HG03460 (cell line): ENCODE results near the gene CTDP1.

Experiments
- ATAC-seq: cut with Tn5 transposase; IDR thresholded peaks from one replicate; pipeline ENCODE4 v1.9.1; 2021; ENCODE audit not compliant: unreplicated experiment

The CTDP1 gene

DNA sequence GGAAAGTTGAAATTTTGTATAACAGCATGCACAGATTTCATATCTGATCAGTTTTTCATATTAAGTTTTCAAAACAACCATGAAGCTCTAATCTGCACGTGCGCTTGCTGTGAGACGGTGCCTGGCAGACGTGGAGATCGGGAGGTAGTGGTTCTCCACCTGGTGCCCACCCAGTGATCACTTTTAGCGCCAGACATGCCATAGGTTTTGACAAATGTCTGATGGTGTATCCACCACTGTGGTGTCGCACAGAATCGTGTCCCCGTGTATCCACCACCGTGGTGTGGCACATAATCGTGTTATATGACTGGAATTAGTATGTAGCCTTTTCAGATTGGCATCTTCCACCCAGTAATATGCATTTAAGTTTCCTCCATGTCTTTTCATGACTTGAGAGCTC lies 77.2 kb downstream of the CTDP1 start:
- no peak for ATAC-seq

DNA sequence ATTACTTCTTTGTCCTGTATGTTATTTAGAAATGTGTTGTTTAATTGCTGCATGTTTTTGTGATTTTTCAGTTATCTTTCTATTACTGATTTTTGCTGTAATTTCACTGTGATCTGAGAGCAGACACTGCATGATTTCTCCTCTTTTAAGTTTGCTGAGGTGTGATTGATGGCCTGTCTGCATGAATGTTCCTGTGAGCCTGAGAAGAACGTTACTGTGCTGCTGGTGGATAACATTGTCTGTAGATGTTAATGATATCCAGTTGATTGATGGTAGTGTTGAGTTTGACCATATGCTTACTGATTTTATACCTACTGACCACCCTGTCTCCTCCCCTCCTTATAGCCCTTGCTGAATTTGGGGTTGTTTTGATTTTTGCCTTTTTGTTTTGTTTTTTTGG lies 80.7 kb downstream of the CTDP1 start:
- no peak for ATAC-seq

DNA sequence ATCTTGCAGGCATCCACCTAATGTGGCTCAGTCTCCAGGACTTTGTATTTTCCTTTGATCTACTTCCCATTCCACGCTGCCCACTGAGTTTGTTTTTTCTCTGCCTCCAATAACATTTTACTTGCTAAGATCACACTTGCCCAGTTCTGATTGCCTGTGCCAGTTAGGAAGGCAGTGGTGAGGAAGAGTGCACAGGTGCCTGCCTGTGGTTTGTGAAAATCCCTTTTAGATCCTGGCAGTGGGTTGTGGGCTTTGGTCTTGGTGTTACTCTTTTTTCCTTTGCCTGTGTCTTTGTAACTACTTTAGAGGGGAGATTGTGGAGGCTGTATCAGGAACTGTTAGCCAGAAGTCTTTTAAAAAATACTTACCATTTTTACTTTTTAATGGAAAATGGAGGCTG lies 81.3 kb downstream of the CTDP1 start:
- no peak for ATAC-seq

DNA sequence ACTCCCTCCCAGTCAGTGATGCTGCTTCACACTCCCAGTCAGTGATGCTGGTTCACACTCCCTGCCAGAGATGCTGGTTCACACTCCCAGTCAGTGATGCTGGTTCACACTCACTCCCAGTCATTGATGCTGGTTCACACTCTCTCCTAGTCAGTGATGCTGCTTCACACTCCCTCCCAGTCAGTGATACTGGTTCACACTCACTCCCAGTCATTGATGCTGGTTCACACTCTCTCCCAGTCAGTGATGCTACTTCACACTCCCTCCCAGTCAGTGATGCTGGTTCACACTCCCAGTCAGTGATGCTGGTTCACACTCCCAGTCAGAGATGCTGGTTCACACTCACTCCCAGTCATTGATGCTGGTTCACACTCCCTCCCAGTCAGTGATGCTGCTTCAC lies 83.8 kb downstream of the CTDP1 start:
- ATAC-seq = no peak

DNA sequence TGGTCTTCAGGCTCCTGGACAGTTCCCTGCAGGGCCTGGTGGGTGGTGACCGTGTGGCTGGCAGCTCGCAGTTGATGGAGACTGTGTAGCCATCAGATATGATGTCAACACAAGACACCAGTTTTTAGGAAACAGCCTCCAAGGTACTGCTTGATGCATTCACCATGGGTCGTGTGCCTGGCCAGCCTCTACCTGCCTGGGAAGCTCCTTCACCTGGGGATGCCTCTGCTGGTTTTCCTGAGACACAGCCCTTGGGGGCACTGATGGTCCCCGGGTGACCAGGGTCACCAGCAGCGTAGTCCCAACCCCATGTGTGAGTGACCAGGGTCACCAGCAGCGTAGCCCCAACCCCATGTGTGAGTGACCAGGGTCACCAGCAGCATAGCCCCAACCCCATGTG lies 84.5 kb downstream of the CTDP1 start:
- no peak for ATAC-seq

DNA sequence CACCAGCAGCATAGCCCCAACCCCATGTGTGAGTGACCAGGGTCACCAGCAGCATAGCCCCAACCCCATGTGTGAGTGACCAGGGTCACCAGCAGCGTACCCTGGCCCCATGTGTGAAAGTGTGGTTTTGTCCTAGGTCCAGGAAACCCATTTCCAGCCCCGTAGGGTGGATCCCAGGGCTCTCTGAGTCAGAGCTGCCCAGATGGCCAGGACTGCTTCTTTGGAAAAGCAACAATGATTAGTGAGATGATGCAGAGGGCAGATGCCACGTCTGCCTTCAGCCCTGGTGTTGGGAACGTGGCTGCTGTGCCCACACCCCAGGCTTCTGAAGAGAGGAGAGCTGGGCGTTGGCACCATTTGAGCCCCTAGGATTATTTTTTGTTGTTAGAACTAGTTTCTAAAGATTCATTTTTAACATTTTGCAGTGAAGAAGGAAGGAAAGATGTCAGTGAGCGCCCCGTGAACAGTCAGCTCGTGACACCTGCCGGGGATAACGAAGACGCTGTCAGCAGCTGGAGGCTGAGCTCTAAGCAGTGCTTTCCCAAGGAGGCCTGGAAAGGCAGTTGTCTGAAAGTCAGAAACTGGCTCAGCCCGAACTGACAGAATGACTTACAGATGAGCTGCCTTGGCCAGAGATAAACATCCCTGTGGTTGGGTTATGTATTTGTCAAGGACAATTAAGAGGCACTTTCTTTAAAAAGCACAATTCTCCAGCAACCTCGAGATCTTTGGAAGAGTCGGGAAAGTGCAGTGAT lies 86.1 kb downstream of the CTDP1 start:
- no peak for ATAC-seq

DNA sequence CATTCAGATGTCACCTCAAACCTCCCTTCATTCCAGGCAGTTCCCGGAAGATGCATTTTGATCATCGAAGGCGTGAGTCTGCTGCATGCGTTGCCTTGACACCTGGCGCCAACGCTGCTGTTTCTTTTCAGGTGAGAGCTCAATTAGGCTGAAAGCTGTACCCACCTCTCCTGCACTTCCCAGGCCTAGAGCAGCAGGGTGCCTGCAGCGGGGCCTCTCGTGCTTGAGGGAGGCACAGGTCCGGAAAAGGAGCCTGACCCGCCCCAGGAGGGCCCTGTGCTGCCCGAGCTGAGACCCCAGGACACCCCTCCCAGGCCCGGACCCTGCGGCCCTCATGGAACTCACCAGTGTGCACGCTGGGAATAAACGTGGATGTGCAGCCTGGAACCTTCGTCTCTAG lies 86.7 kb downstream of the CTDP1 start:
- ATAC-seq = no peak

DNA sequence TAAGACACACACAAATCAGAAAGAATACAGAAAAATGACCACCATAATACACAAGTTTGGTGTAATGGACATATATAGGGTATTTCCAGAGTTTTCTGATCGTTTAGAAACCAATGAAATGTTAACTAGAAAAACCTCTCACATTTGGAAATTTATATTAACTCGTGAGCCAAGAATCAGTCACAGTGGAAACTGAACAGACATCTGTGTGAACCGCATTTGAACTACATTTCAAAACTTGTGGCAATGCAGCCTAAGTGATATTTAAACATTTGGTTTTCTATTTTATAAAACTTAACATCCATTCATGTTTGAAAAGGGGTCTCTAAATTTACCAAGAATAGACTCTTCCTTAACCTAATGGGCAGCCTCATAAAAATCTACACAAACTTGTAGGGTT lies 89.1 kb downstream of the CTDP1 start:
- no peak for ATAC-seq

DNA sequence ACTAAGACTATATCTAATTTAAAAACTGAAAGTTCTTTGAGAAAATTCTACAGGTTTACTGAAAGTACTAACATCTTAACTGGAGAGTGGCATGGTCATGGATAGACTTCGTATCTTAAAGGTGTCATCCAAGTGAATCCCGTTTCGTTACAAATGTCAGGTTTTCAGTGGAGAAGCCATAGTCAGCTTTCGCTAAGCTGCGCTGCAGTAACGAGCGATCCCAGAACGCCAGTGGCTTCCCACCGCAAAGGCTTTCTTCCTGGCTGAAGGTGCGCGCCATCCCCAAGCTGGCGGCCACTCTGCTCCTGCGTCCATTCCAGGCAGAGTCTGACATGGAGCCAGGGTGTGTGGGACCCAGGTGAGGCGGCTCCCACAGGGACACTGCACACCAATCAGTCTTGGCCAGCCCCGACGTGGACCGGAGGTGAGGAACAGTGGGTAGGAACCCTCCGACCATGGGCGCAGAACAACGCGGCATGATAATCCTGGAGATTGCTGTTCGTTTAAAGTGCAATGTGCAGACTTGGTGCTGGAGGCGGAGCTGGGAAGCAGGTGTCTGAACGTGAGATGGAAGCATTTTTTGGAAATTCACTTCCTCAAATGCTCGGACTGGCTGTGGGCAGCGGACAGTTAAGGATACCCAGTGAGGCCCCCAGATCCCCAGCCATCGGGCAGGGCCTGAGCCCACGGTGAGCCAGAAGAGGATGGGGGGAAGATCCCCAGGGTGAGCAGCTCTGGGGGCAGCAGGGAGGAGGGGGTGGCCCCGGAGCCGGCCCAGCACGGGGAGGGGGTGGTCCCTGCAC lies 90.3 kb downstream of the CTDP1 start:
- no peak for ATAC-seq

DNA sequence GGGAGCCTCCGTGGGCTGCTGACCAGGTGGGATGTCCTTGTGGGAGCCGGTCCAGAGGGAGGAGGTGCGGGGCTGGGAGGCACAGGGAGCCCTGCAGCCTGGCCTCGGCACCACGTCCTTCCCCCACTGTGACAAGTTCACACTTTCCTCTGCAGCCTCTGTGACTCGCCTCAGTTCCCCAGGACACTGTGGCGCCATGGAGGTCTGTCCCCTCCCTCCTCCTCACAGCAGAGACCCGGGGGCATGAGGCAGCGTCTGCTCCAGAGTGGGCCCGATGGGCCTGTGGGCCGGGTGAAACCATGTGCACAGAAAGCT lies 90.9 kb downstream of the CTDP1 start:
- ATAC-seq = no peak

DNA sequence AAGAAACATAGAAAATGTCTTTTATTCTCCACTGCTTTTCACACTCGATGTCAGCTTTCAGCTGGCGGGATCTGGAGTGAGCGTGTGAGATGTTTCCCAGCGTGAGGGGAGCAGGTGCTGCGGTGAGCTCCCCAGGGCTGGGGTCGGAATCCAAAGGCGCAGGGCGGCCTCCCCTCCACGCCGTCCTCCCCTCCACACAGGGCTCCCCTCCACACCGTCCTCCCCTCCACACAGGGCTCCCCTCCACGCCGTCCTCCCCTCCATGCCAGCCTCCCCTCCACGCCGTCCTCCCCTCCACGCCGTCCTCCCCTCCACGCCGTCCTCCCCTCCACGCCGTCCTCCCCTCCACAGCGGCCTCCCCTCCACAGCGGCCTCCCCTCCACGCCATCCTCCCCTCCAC lies 91.2 kb downstream of the CTDP1 start:
- ATAC-seq = no peak

DNA sequence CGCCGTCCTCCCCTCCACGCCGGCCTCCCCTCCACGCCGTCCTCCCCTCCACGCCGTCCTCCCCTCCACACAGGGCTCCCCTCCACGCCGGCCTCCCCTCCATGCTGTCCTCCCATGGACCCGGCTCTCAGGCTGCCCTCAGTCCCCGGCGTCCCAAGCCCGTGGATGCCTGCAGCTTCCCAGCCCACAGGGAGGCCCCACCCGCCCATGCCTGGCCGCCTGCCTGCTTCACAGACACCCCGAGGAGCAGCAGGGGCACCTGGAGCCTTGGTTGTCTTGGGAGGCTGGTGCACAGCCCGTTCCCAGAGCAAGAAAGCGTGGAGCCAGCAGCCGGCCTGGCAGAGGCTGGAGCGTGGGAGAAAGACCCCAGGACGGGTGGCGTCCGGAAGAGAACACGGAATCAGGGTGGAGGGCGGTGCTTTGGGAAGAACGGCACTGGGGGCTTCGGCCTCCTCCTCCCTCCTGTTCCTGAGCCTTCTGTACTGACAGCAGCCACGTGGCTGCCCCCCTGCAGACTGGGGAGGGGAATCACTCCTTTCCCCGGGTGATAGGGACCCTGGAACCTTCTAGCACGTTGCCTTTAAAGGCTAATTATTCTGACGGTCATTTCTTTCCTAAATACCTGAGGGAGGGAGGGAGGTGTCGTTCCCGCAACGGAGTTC lies 92.0 kb downstream of the CTDP1 start:
- no peak for ATAC-seq

DNA sequence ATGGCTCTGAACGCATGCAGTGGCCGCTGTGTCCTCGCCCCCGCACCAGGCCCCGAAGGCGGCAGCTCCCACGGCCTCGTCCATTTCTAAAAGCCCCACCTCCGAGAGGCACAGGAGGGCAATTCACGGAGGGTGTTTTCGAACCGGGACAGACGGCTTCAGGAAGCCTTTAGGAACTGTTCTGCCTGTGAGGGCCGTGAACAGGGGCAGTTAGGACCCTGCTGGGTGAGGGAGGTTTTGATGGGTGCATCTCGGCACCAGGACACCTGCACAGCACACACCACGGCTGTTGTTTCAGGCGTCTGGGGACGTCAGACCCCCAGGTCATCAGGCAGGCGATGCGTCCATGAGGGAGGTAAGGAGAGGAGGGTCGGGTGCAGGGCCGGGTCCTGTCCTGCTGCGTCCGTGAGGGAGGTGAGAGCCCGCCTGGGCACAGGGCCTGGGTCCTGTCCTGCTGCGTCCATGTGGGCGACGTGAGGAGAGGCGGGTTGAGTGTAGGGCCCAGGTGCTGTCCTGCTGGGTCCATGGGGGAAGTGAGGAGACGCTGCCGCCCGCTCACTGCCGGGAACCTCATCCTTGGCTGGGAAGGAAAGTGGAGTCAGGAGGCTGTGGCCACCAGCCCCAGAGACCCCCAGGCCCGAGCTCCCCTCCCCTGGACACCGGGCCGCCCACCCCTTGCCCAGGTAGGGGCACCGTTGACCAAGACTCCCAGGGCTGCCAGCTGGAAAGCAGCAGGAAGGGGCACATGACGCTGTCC lies 92.7 kb downstream of the CTDP1 start:
- no peak for ATAC-seq

DNA sequence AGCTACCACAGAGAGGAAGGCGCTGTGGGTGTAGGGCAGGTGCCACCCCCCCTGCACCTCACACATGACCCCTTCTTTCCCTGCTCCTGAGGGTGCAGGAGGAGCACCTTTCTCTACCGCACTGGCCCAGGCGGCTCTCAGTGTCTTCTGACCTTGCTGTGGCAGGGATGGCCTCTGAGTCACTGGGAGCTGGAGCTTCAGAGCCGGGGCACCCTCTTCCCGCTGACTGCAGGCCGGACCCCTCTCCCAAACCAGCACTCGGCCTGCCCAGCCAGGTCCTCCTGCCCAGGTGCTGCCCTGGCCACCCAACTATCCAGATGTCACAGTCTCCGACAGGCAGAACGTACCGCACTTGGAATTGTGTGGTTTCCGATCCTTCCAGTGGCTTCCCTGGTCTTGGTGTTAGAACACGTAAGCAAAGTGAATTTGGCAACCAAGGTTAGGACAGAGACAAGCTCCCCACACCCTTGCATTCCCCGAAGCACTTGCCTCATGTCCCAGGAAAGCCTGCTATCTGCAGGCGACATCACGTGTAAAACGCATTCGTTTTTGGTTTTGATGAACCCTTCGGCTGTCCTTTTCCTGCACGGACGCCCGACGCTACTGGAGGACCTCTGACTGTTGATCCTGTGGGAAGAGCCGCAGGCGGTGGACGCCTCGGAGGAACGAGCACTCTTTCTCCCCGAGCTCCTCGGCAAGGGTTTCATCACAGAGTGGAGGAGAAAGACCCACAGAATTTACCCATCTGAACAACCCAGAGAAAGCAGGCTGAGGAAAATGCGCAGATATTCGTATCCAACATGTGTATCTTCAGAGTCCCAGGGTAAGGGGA lies 93.5 kb downstream of the CTDP1 start:
- ATAC-seq = no peak

DNA sequence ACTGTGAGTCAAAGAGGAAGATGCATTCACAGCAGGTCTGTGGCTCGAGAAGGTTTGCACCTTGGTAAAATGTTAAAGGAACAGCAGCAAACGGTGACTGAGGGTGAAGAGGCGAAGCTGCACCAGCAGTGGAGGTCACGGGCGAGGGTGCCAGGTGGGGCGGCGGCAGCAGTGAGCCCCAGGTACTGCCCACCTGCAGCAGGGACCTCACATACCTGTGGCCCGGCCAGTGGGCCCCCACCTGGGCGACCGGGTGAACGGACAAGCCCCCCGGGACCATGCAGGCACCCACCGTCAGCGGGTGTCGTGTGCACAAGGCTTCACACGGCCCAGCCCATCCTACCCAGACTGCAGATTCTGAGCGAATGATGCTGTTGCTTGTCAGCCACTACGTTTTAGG lies 94.5 kb downstream of the CTDP1 start:
- no peak for ATAC-seq

DNA sequence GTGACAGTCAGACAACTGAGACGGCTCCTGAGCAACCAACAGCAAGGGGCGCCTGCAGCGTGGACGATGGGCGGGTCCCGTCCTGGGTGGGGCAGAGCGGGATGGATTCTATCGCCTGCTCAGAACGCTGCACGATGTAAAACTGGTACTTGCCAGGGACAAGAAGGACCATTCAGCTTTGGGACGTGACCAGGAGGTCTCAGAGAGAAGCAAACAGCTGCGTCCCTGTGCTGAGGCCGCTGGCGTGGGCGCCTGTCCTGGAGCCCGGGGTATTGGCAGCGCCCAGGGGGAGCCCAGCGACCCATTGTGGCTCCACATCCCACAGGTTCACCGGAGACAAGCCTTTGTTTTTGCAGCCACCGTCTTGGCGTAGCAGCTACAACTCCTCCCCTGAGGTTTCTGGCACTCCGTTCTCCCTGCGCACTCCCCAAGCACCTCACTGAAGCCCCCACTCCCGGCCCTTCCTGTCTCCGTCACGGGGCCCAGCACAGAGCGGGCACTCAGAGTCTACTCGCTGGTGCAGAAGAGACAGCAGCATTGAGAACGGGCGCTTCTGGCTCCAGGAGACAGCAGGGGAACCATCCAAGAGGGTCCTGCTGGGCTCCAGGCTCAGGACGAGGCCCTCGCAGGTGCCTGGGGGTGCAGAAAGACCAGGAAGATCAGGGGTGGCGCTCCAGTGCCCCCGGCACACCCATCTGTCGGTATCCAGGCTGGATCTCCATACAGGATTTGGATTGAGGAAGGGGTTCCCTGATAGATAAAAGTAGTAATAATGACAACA lies 96.0 kb downstream of the CTDP1 start:
- ATAC-seq = no peak

DNA sequence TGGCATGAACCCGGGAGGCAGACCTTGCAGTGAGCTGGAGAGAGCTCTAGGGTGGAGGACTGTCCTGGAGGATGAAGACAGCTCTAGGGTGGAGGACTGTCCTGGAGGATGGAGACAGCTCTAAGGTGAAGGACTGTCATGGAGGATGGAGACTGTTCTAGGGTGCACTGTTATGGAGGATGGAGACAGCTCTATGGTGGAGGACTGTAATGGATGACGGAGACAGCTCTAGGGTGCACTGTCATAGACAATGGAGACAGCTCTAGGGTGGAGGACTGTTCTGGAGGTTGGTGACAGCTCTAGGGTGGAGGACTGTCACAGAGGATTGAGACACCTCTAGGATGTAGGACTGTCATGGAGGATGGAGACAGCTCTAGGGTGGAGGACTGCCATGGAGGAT lies 97.1 kb downstream of the CTDP1 start:
- no peak for ATAC-seq

DNA sequence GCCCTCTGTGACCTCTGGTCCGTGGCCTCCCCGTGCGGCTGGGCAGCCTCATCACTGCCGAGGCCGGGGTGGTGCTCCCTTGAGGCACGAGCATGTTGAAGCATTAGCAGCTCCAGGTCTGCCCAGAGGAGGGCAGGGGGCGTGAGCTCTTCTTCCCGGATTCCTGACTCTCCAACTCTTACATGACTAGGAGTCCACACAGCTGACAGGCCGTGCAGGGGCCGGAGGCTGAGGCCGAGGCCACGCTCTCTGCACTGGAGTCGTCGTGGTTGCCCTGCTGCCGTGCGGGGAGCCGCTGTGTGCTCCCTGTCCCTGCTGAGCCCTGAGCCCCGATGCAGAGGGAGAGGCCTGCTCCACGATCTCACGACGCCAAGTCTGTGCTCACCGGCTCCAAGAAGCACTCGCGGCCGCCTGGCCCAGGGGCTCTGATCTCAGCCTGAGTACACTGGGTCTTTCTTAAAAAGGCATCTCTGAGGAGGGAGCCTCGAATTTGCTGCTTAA lies 98.7 kb downstream of the CTDP1 start:
- ATAC-seq = no peak

DNA sequence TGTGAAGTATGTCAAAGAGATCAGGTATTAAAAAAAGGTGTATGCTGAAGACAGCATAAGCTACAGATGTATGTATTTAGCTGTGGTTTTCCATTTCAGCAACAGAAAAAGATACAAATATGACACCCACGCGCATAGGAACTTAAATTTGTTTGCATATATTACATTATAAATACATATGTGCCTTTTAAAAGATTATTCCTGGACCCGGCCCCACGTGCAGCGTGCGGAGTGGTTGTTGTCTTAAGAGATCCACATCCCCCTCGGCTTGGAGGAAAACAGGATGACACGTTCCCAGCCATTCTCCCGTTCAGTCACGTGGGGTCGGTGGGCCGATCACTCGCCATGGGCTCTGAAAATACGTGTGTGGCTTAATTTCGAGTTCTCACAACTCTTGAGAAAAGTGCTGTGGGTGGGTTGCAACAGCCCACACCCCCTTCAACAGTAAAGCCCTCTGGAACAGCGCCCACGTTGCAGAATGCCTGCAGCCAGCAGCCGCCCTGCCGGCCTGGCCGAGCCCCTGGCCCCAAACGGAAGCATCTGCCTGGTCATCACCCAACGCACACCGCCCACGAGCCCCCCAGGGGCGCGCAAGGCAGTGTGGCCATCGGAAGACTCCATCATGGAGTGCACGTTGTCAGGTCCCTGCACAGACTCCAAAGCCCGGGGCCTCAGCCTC lies 99.6 kb downstream of the CTDP1 start:
- no peak for ATAC-seq
